NCI-H146 treated with DMSO at 0.1 percent for 48 hours (cell line): ENCODE measurements around the gene ARHGAP20.
"Not testable (repeated sequence)": the region's sequence is repeated elsewhere in the genome, so short reads cannot be mapped to it uniquely, and the experiment has no call there.

ENCODE experiments used
- DNase-seq: peaks from one replicate; lab custom pipeline; 2025; ENCODE audit not compliant: unreplicated experiment; lab: John Stamatoyannopoulos, UW

ARHGAP20 gene

DNA sequence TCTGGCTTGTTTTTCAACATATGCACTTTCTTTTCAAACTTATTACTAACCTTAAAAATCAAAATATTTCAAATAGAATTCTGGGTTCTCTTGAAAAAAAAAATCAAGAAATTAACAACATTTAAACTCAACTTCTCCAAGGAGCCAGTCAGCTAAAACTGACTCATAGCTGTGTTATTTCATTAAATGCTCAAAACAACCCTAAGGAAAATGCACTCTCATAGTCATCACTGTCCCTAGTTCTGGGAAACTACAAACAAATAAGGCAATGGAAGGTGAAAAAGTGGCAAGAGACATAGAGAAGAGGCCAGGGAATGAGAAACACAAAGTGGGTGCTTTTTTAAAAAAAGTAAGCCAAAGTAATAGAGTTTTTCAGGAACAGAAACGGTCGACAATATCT is 4.1 kb upstream of the ARHGAP20 start:
- no peak for DNase-seq

- no peak for DNase-seq
Measured at GRCh38 chr11:110715541-110715940, 3.3 kb upstream of the ARHGAP20 start.

GRCh38 chr11:110713449-110713776 is 1.2 kb upstream of the ARHGAP20 start:
- no peak for DNase-seq

GRCh38 chr11:110712659-110713448 is 617 bp upstream of the ARHGAP20 start:
- DNase-seq, result peak; percentile 20

DNA sequence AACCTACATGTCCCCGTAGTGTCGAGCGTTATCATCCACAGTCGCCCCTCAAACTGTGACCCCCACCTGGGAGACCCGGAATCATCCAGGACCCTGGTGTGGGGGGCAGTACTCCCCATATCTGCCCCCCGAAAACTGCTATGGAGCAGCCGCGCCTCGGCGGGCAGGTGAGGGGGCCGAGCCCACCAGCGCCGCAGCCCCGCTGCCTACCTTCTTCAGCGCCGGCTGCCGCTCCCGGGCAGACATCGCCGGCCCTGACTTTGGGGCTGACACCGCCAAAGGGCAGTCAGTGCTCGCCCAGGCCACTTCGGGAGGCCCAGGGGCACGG is 825 bp downstream of the ARHGAP20 start:
- DNase-seq, result no peak

GRCh38 chr11:110710628-110711381 is 1.4 kb downstream of the ARHGAP20 start:
- DNase-seq, result no peak

- no peak for DNase-seq
Measured at GRCh38 chr11:110704210-110704864, 7.9 kb downstream of the ARHGAP20 start.

DNA sequence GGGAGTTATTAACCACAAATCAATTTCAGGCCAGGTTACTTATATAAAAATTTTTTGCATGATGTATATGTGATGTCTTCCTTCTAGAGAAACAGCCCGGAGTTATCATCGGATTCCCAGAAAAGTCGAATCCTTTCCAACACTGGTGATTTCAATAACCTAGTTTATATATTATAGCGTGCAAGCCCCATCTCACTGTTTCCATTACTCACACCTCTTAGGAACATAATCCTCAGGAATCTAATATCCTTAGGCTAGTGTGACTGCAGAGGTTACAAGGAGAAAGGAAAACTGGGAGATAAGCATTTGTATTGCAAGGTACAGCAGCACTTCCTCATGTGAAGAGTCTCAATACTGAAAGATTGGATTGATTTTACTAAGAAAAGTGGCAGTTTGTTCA is 20.3 kb downstream of the ARHGAP20 start:
- no peak for DNase-seq

DNA sequence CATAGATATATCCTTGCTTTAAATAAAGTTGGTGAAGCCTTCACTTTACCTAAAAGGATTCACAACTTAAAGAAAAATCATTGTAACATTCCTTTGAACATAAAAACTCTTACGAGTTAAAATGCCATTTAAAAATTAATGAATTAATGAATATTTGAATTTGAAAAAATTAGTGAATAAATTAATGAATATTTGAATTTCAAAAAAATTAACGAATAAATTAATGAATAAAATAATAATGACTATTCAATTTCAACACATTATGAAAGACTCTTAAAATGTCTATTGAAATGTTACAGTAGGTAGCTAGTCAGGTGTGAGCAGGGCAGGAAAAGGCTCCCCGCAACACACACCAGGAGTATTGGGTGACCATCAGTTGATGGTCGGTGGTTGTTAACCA is 22.9 kb downstream of the ARHGAP20 start:
- DNase-seq, result no peak

DNA sequence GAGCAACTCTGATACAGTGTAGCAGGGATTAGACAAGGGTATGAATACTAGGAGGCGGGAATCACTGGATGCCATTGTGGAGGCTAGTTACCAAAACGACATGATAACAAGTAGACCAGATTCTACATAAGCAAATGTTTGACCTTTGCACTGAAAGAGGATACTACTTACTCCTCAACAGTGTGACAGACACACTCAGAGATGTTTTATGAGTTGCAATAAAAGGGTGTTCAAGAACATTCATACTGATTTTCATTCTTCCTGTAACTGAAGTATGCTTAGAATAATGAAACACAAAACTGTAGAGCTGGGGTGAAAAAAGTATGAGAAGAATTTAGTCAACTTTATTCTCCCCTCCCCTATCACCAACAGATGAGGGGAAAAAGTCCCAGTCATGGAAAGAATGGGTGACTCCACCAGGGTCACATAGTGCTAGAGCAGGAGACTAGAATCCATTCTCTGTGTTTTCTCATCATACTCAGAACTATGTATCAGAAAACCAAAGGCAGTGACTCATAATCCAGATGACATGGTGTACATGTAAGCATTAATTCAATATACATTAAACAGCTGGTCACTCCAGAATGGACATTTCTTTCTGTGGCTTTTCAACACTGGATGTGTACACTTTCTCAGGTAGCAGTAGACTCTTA is 32.8 kb downstream of the ARHGAP20 start:
- DNase-seq, result no peak

DNA sequence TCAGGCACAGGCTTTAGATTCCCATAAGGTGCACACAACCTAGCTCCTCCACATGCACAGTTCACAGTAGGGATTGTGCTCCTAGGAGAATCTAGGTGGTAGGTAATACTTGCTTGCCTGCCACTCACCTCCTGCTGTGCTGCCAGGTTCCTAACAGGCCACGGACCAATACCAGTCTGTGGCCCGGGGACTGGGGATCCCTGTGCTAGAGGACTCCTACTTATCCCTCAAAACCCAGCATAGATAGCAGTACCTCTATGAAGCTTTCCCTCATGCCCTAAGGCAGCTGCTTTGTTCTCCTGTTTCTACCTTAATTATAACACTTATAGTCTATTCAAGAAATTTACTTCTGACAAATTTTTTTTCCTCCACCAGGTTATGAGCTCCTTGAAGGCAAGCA is 36.7 kb downstream of the ARHGAP20 start:
- DNase-seq, result no peak

- no peak for DNase-seq
Measured at GRCh38 chr11:110665689-110666465, 46.4 kb downstream of the ARHGAP20 start.

GRCh38 chr11:110655967-110656366 is 56.3 kb downstream of the ARHGAP20 start:
- no peak for DNase-seq

GRCh38 chr11:110654456-110654855 is 57.8 kb downstream of the ARHGAP20 start:
- DNase-seq, result no peak

GRCh38 chr11:110645253-110645652 is 67.0 kb downstream of the ARHGAP20 start:
- DNase-seq, result no peak

DNA sequence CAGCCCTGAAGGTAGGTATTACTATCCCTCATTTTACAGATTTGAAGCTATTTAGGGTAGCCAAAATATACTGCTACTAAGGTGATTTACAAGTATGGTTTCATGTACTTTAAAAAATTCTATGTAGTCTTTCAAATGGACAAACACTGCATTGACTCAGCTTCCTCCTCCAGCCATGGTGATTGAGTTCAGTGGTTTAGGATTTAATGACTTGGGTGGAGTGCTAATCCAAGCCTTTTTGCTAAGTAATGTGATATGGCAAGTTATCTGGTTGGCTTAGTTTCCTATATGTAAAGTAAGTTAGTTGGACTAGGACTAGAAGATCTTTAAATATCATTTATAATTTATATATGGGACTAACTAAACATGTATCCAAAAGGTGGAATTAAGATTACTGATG is 77.9 kb downstream of the ARHGAP20 start:
- DNase-seq, result no peak

DNA sequence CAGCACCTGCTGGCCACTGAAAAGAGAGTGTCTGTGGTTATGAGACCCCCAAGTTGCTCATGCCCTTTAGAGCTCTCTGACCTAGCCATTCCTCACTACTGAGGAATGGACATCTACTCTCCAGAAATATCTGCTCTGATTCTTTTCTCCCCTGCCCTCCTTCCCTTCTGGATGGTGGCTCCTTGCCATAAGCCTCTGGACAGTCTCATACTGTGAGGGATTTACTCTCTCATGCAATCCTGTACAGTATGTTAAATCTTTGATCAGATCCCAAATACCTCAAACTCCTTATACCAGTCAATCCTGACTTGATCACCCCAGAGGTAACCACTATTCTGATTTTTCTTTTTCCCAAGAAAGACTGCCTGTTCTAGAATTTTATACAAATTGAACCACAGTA is 80.7 kb downstream of the ARHGAP20 start:
- DNase-seq, result no peak

GRCh38 chr11:110629594-110629993 is 82.6 kb downstream of the ARHGAP20 start:
- no peak for DNase-seq

- no peak for DNase-seq
Measured at GRCh38 chr11:110621826-110622225, 90.4 kb downstream of the ARHGAP20 start.

GRCh38 chr11:110619366-110619765 is 92.9 kb downstream of the ARHGAP20 start:
- DNase-seq, result not testable (repeated sequence)

DNA sequence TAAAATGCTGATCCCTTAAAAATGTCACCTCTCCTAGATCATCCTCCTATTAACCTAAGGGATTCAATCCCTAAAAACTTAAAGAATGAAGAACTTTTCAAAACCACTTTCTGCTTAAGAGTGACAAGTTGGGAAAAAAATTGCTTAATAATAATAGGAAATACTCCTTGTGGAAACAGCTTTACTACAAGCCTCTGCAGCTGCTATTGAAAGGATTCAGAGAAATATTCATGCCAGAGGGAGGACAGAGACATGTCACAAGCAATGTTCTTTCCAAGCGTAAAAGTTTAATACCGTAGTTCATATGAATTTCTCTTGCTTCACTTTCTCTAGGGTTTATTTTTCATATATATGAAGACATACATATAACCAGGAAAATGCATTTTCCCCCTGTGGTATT is 98.2 kb downstream of the ARHGAP20 start:
- DNase-seq, result no peak
